Esophagus muscularis mucosa (tissue), 4 donors: ENCODE results near the gene RABL6. TPM values are rescaled to one million over a fixed set of nuclear protein-coding genes. Genes with fewer than 3 reads are reported as not detected.

Experiments
- DNase-seq: peaks from one replicate; pipeline ENCODE4 v3.0.0-alpha.2; 2017; ENCODE audit errors: extremely low spot score
- H3K27ac ChIP-seq, 4 donors: fragments of 200-600 bp; sonication (generic); replicated peaks in 1 of 4; 1 replicate in 3 of 4; 2 replicates in 1 of 4; pipeline ENCODE4 v1.5.1; 2016 to 2019; ENCODE audit warnings: mild to moderate bottlenecking in 1 of 4
- H3K27me3 ChIP-seq, 4 donors: fragments of 200-600 bp; sonication (generic); one replicate each; pipeline versions ENCODE4 v1.5.1 to v1.6.0; 2016 to 2019
- H3K36me3 ChIP-seq, 4 donors: fragments of 200-600 bp; sonication (generic); one replicate each; pipeline ENCODE4 v1.5.1; 2016 to 2019
- H3K4me1 ChIP-seq, 4 donors: fragments of 200-600 bp; sonication (generic); one replicate each; pipeline ENCODE4 v1.5.1; 2016 to 2019
- H3K4me3 ChIP-seq, 4 donors: fragments of 200-600 bp; sonication (generic); 1 replicate in 2 of 4; 2 replicates in 2 of 4; pipeline ENCODE4 v1.5.1; 2016 to 2019; ENCODE audit warnings: mild to moderate bottlenecking in 4 of 4, moderate library complexity in 1 of 4
- H3K9me3 ChIP-seq, 4 donors: fragments of 200-600 bp; sonication (generic); 1 replicate in 3 of 4; 2 replicates in 1 of 4; pipeline ENCODE4 v1.5.1; 2016 to 2019
- CTCF ChIP-seq, 3 experiments: fragments of 200-600 bp in 2 of 3; fragments of 450-650 bp in 1 of 3; sonication (generic) in 2 of 3; IDR thresholded peaks; one replicate each; pipeline ENCODE4 v1.5.1; 2017 to 2019; ENCODE audit warnings: antibody characterized with exemption in 3 of 3, mild to moderate bottlenecking in 2 of 3, moderate library complexity in 1 of 3
- EP300 ChIP-seq: sonication (generic); formaldehyde crosslinking; IDR thresholded peaks from one replicate; pipeline ENCODE4 v1.6.1; 2017; ENCODE audit warnings: antibody characterized with exemption
- POLR2A ChIP-seq: fragments of 450-650 bp; IDR thresholded peaks from one replicate; pipeline ENCODE4 v1.6.1; 2017; ENCODE audit warnings: antibody characterized with exemption, moderate library complexity, mild to moderate bottlenecking, low read depth
- POLR2AphosphoS5 ChIP-seq, 2 donors: sonication (generic); formaldehyde crosslinking; IDR thresholded peaks; one replicate each; pipeline ENCODE4 v1.6.1; 2017; ENCODE audit warnings: antibody characterized with exemption in 2 of 2
- WGBS: methylation state at CpG from one replicate; pipeline ENCODE4 v1.1.5; 2018; 5-methylcytosine and 5-hydroxymethylcytosine counted together
- intact Hi-C: fragments of 100-400 bp; cut with DNase I; formaldehyde crosslinking; loops from one replicate; pipeline ENCODE4 v1.15.1; 2023
- total RNA-seq, 4 donors: library from RNA; depleted of rRNA; stranded (reverse); fragments of >200 nt; gene quantifications; one replicate each; pipeline versions ENCODE4 v1.1.0 to v1.2.1, GENCODE V29; 2016

The RABL6 gene
- total RNA-seq, 4 donors from 2014 or later, result 56.3 to 110 (median 83.0) TPM

GRCh38 chr9:136852664-136853595, 45.2 kb downstream of the RABL6 start:
- H3K4me1 ChIP-seq, result peaks cover 23 to 37% (median 28%) of the 10 kb centered on the region in 4 donors
- H3K27me3 ChIP-seq, result peaks cover 0 to 3% (median 2%) of the 10 kb centered on the region in 4 donors
- WGBS, result 77% methylated on average over 9 of the region's 29 CpGs
- H3K4me3 ChIP-seq, result no peak overlapping the region
- intact Hi-C loops, result no loop called here
- no peak overlapping the region for H3K27ac ChIP-seq
- TF ChIP-seq POLR2AphosphoS5 (IDR thresholded peaks at IDR 0.05), result no peak
- TF ChIP-seq EP300, result no peak
- no peak for TF ChIP-seq POLR2A
- no peak for TF ChIP-seq CTCF (IDR thresholded peaks at IDR 0.05)
- peaks cover 0 to 18% (median 13%) of the 10 kb centered on the region in 4 donors for H3K36me3 ChIP-seq
- no peaks in the 10 kb centered on the region for H3K9me3 ChIP-seq
- DNase-seq, result no peak

- TF ChIP-seq POLR2AphosphoS5 (IDR thresholded peaks at IDR 0.05) (no peak), EP300 (no peak), CTCF (IDR thresholded peaks at IDR 0.05) (no peak), POLR2A (no peak)
- Histone ChIP-seq H3K4me3 (no peak overlapping the region), H3K4me1 (peaks cover 18 to 36% (median 24%) of the 10 kb centered on the region in 4 donors), H3K9me3 (no peaks in the 10 kb centered on the region), H3K27ac (no peak overlapping the region), H3K27me3 (no peaks in the 10 kb centered on the region), H3K36me3 (peaks cover 0 to 19% (median 15%) of the 10 kb centered on the region in 4 donors)
- intact Hi-C loops, result no loop called here
- no peak for DNase-seq
- 80% methylated on average over 5 of the region's 18 CpGs for WGBS
Observed at GRCh38 chr9:136853596-136854112, 45.9 kb downstream of the RABL6 start.

GRCh38 chr9:136854113-136854841, 46.5 kb downstream of the RABL6 start:
- no peak for TF ChIP-seq CTCF (IDR thresholded peaks at IDR 0.05)
- TF ChIP-seq EP300, result no peak
- no peak for TF ChIP-seq POLR2A
- no peak for TF ChIP-seq POLR2AphosphoS5 (IDR thresholded peaks at IDR 0.05)
- Histone ChIP-seq H3K27ac (no peak overlapping the region), H3K4me1 (peaks cover 23 to 42% (median 31%) of the 10 kb centered on the region in 4 donors), H3K27me3 (no peaks in the 10 kb centered on the region), H3K9me3 (no peaks in the 10 kb centered on the region), H3K4me3 (no peak overlapping the region), H3K36me3 (peaks cover 0 to 19% (median 15%) of the 10 kb centered on the region in 4 donors)
- DNase-seq, result no peak
- 78% methylated on average over 16 of the region's 30 CpGs for WGBS
- intact Hi-C loops, result no loop called here

GRCh38 chr9:136854842-136855460, 47.2 kb downstream of the RABL6 start:
- H3K27ac ChIP-seq, result no peak overlapping the region
- peaks cover 24 to 44% (median 32%) of the 10 kb centered on the region in 4 donors for H3K4me1 ChIP-seq
- no peaks in the 10 kb centered on the region for H3K9me3 ChIP-seq
- intact Hi-C loops, result no loop called here
- TF ChIP-seq POLR2A, result no peak
- no peak for TF ChIP-seq POLR2AphosphoS5 (IDR thresholded peaks at IDR 0.05)
- TF ChIP-seq EP300, result no peak
- no peak for TF ChIP-seq CTCF (IDR thresholded peaks at IDR 0.05)
- H3K27me3 ChIP-seq, result no peaks in the 10 kb centered on the region
- no peak for DNase-seq
- 89% methylated on average over 13 of the region's 23 CpGs for WGBS
- H3K4me3 ChIP-seq, result no peak overlapping the region
- peaks cover 0 to 19% (median 15%) of the 10 kb centered on the region in 4 donors for H3K36me3 ChIP-seq
